Upper lobe of left lung (tissue), 4 donors: ENCODE results near the gene BPGM.

Source experiments
- POLR2A ChIP-seq, 4 donors: fragments of 450-650 bp; IDR thresholded peaks; one replicate each; pipeline ENCODE4 v1.5.1; 2016 to 2017; ENCODE audit warnings: antibody characterized with exemption in 4 of 4, mild to moderate bottlenecking in 2 of 4
- POLR2AphosphoS5 ChIP-seq, 2 donors: sonication (generic); formaldehyde crosslinking; IDR thresholded peaks; one replicate each; pipeline ENCODE4 v1.5.1; 2017; ENCODE audit warnings: antibody characterized with exemption in 2 of 2
- TF ChIP-seq, protein P1 (sequence below), 6 experiments: fragments of 450-650 bp in 4 of 6; fragments of 200-600 bp in 2 of 6; sonication (generic) in 2 of 6; IDR thresholded peaks; one replicate each; pipeline ENCODE4 v1.5.1; 2016 to 2019; ENCODE audit warnings: antibody characterized with exemption in 6 of 6

DNA sequence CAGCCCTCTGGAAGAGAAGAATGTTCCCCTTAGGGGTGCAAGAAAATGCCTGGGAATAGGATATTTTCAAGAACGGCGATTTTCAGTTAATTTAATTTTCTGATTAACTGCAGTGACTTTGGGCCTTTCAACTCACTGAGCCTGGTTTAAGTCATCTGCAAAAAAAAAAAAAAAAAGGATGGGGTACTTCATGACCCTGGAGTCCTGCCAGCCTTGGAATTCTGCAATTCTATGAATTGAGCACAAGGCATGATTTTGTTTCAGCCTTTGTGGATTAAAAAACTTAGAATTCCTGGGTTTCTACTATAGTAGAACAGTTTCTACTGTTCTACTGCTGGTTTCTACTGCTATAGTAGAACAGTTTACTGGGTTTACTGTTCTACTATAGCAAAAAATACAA is 74.5 kb downstream of the BPGM start:
- TF ChIP-seq, protein P1, sequence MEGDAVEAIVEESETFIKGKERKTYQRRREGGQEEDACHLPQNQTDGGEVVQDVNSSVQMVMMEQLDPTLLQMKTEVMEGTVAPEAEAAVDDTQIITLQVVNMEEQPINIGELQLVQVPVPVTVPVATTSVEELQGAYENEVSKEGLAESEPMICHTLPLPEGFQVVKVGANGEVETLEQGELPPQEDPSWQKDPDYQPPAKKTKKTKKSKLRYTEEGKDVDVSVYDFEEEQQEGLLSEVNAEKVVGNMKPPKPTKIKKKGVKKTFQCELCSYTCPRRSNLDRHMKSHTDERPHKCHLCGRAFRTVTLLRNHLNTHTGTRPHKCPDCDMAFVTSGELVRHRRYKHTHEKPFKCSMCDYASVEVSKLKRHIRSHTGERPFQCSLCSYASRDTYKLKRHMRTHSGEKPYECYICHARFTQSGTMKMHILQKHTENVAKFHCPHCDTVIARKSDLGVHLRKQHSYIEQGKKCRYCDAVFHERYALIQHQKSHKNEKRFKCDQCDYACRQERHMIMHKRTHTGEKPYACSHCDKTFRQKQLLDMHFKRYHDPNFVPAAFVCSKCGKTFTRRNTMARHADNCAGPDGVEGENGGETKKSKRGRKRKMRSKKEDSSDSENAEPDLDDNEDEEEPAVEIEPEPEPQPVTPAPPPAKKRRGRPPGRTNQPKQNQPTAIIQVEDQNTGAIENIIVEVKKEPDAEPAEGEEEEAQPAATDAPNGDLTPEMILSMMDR (IDR thresholded peaks at IDR 0.05) = no peak
- TF ChIP-seq POLR2AphosphoS5 (IDR thresholded peaks at IDR 0.05) (no peak), POLR2A (IDR thresholded peaks at IDR 0.05) (no peak)
